22Rv1 (cell line): ENCODE data around the gene ZC3HAV1L.

Experiments used
- CTCF ChIP-seq: fragments of 450-650 bp; IDR thresholded peaks from 2 replicates; pipeline ENCODE4 v1.5.1; 2017; ENCODE audit warnings: mild to moderate bottlenecking
- ZFX ChIP-seq: fragments of 450-650 bp; IDR thresholded peaks from 2 replicates; pipeline ENCODE4 v1.6.1; 2017; ENCODE audit warnings: antibody characterized with exemption, borderline replicate concordance

GRCh38 chr7:139054101-139054500, 18.3 kb upstream of the ZC3HAV1L start:
- no peak for TF ChIP-seq CTCF
- TF ChIP-seq ZFX, result no peak
